Neural cell (in vitro differentiated cells): ENCODE measurements around the gene AOAH. TPM values are rescaled to one million over a fixed set of nuclear protein-coding genes. Genes with fewer than 3 reads are reported as not detected.

Experiments used
- H2AFZ ChIP-seq: fragments of 200-600, 300-800 bp; sonication (generic), shearing (Covaris generic); 2 replicates; pipeline ENCODE4 v1.6.0; 2014; ENCODE audit warnings: low read depth, mild to moderate bottlenecking, antibody characterized with exemption, low read length, moderate library complexity
- H3F3A ChIP-seq: fragments of 200-600 bp; shearing (Covaris generic); 2 replicates; pipeline ENCODE4 v1.6.1; 2016; ENCODE audit warnings: mild to moderate bottlenecking, moderate library complexity, mixed read lengths, antibody characterized with exemption, low read length; ENCODE audit not compliant: insufficient read depth, poor library complexity, severe bottlenecking
- H3K27ac ChIP-seq: fragments of 200-600, 300-800 bp; sonication (generic), shearing (Covaris generic); 2 replicates; pipeline ENCODE4 v1.5.1; 2014; ENCODE audit warnings: mild to moderate bottlenecking, low read length, moderate library complexity
- H3K27me3 ChIP-seq: fragments of 300-800, 200-600 bp; sonication (generic), shearing (Covaris generic); 2 replicates; pipeline ENCODE4 v1.6.0; 2014; ENCODE audit warnings: mild to moderate bottlenecking, low read depth, low read length, moderate library complexity; ENCODE audit not compliant: insufficient read depth
- H3K36me3 ChIP-seq: fragments of 300-800, 200-600 bp; sonication (generic), shearing (Covaris generic); 2 replicates; pipeline ENCODE4 v1.5.1; 2014; ENCODE audit warnings: mild to moderate bottlenecking, antibody characterized with exemption, low read length, moderate library complexity; ENCODE audit not compliant: insufficient read depth
- H3K4me2 ChIP-seq: fragments of 300-800, 200-600 bp; sonication (generic), shearing (Covaris generic); 2 replicates; pipeline ENCODE4 v1.6.0; 2014; ENCODE audit warnings: mild to moderate bottlenecking, low read length
- H3K4me3 ChIP-seq: fragments of 300-800, 200-600 bp; sonication (generic), shearing (Covaris generic); 2 replicates; pipeline ENCODE4 v1.5.1; 2014; ENCODE audit warnings: mild to moderate bottlenecking, low read length, moderate library complexity
- H3K79me2 ChIP-seq: fragments of 200-600 bp; shearing (Covaris generic); replicated peaks from 2 replicates; pipeline ENCODE4 v1.6.0; 2014; ENCODE audit warnings: mild to moderate bottlenecking, low read length, moderate library complexity; ENCODE audit not compliant: insufficient read depth
- H3K9ac ChIP-seq: fragments of 300-800, 200-600 bp; sonication (generic), shearing (Covaris generic); 2 replicates; pipeline ENCODE4 v1.6.1; 2016; ENCODE audit warnings: mild to moderate bottlenecking, low read length, mixed read lengths
- H3K9me2 ChIP-seq: fragments of 200-600 bp; shearing (Covaris generic); 2 replicates; pipeline ENCODE4 v1.6.1; 2016; ENCODE audit warnings: mild to moderate bottlenecking, low read length, mixed read lengths; ENCODE audit not compliant: insufficient read depth
- H3K9me3 ChIP-seq: fragments of 200-600, 300-800 bp; sonication (generic), shearing (Covaris generic); 2 replicates; pipeline ENCODE4 v1.6.1; 2016; ENCODE audit warnings: mild to moderate bottlenecking, mixed run types, low read length, moderate library complexity, mixed read lengths
- H4K20me1 ChIP-seq: fragments of 200-600 bp; shearing (Covaris generic); 2 replicates; pipeline ENCODE4 v1.6.1; 2016; ENCODE audit warnings: mild to moderate bottlenecking, mixed run types; ENCODE audit not compliant: insufficient read depth
- CTCF ChIP-seq: fragments of 450-650 bp; IDR thresholded peaks from 2 replicates; pipeline ENCODE4 v1.5.1; 2014; ENCODE audit warnings: antibody characterized with exemption, mild to moderate bottlenecking, moderate library complexity; ENCODE audit not compliant: poor library complexity, severe bottlenecking
- EP300 ChIP-seq: fragments of 450-650 bp; conservative IDR thresholded peaks from 2 replicates; pipeline ENCODE4 v1.6.1; 2014; ENCODE audit warnings: antibody characterized with exemption, mild to moderate bottlenecking, moderate library complexity; ENCODE audit not compliant: poor library complexity, severe bottlenecking
- EZH2 ChIP-seq: fragments of 200-600, 300-800 bp; shearing (Covaris generic), sonication (generic); IDR thresholded peaks from 2 replicates; pipeline ENCODE4 v1.6.1; 2014; ENCODE audit warnings: antibody characterized with exemption, low read length, borderline replicate concordance, mild to moderate bottlenecking; ENCODE audit not compliant: insufficient read depth, poor library complexity, severe bottlenecking
- POLR2AphosphoS5 ChIP-seq: IDR thresholded peaks from 2 replicates; pipeline ENCODE4 v1.6.1; 2012
- RAD21 ChIP-seq: fragments of 450-650 bp; conservative IDR thresholded peaks from 2 replicates; pipeline ENCODE4 v1.6.1; 2014; ENCODE audit warnings: antibody characterized with exemption, mild to moderate bottlenecking, moderate library complexity
- REST ChIP-seq: IDR thresholded peaks from 2 replicates; pipeline ENCODE4 v1.6.1; 2012; ENCODE audit warnings: borderline replicate concordance
- SMC3 ChIP-seq: fragments of 450-650 bp; conservative IDR thresholded peaks from 2 replicates; pipeline ENCODE4 v1.6.1; 2014; ENCODE audit warnings: antibody characterized with exemption, mild to moderate bottlenecking, moderate library complexity; ENCODE audit not compliant: poor library complexity
- TAF1 ChIP-seq: IDR thresholded peaks from 2 replicates; pipeline ENCODE4 v1.6.1; 2012; ENCODE audit warnings: low read depth
- polyA plus RNA-seq: library from polyadenylated mRNA; depleted of rRNA; stranded (reverse); fragments of >200 nt; gene quantifications from 2 replicates; pipeline ENCODE4 v1.2.3, GENCODE V29; 2014

AOAH gene
- polyA plus RNA-seq, 1 donor from 2014 or later = 4.3 TPM

- no peaks in the 10 kb centered on the region for H3F3A ChIP-seq
- H3K27me3 ChIP-seq = no peaks in the 10 kb centered on the region
These were observed 208.4 kb downstream of the AOAH start for GRCh38 chr7:36515847-36516246.

More at GRCh38 chr7:36515847-36516246, 208.4 kb downstream of the AOAH start:
- Histone ChIP-seq H3K4me2 (no peak overlapping the region), H2AFZ (no peak overlapping the region), H3K79me2 (no peaks in the 10 kb centered on the region), H3K9me3 (no peaks in the 10 kb centered on the region), H3K9me2 (no peaks in the 10 kb centered on the region), H4K20me1 (no peaks in the 10 kb centered on the region), H3K4me3 (no peak overlapping the region), H3K9ac (no peak overlapping the region), H3K27ac (no peak overlapping the region), H3K36me3 (no peaks in the 10 kb centered on the region)
- no peak for TF ChIP-seq POLR2AphosphoS5
- TF ChIP-seq CTCF = no peak
- TF ChIP-seq RAD21 = no peak
- TF ChIP-seq TAF1 = no peak
- no peak for TF ChIP-seq REST
- TF ChIP-seq SMC3 = no peak
- TF ChIP-seq EZH2 = no peak
- TF ChIP-seq EP300 = no peak
